OCI-LY1 (cell line): ENCODE measurements around the gene SMKR1.

Source experiments
- CTCF ChIP-seq: fragments of 200-600 bp; sonication (generic), shearing (Covaris generic); IDR thresholded peaks from 2 replicates; pipeline ENCODE4 v1.5.1; 2017; ENCODE audit warnings: mild to moderate bottlenecking, antibody characterized with exemption, low read length, moderate library complexity, mixed read lengths
- EZH2 ChIP-seq: fragments of 200-600 bp; sonication (generic), shearing (Covaris generic); IDR thresholded peaks from 2 replicates; pipeline ENCODE4 v1.8.0; 2017; ENCODE audit warnings: borderline replicate concordance, mixed run types, mild to moderate bottlenecking, antibody characterized with exemption, low read length, moderate library complexity, mixed read lengths

GRCh38 chr7:129482781-129483180 is 19.6 kb upstream of the SMKR1 start:
- no peak for TF ChIP-seq CTCF
- no peak for TF ChIP-seq EZH2
